Suprapubic skin (tissue), 4 donors: ENCODE measurements around the gene CBX6. TPM values are rescaled to one million over a fixed set of nuclear protein-coding genes. Genes with fewer than 3 reads are reported as not detected.

Source experiments
- DNase-seq, 2 donors: peaks; one replicate each; pipeline ENCODE4 v3.0.0-alpha.2; 2019; ENCODE audit warnings: low spot score in 2 of 2
- H3K27ac ChIP-seq: fragments of 200-600 bp; sonication (generic); one replicate; pipeline ENCODE4 v1.5.1; 2019
- H3K27me3 ChIP-seq: fragments of 200-600 bp; sonication (generic); one replicate; pipeline ENCODE4 v1.5.1; 2019
- H3K36me3 ChIP-seq: fragments of 200-600 bp; sonication (generic); one replicate; pipeline ENCODE4 v1.5.1; 2019
- H3K4me1 ChIP-seq: fragments of 200-600 bp; sonication (generic); one replicate; pipeline ENCODE4 v1.5.1; 2019
- H3K4me3 ChIP-seq: fragments of 200-600 bp; sonication (generic); one replicate; pipeline ENCODE4 v1.5.1; 2019; ENCODE audit warnings: mild to moderate bottlenecking
- H3K9me3 ChIP-seq: fragments of 200-600 bp; sonication (generic); one replicate; pipeline ENCODE4 v1.5.1; 2019
- CTCF ChIP-seq, 2 donors: fragments of 200-600 bp in 1 of 2; fragments of 450-650 bp in 1 of 2; sonication (generic) in 1 of 2; IDR thresholded peaks; one replicate each; pipeline ENCODE4 v1.5.1; 2016 to 2019; ENCODE audit warnings: antibody characterized with exemption in 2 of 2, mild to moderate bottlenecking in 1 of 2, moderate library complexity in 1 of 2
- EP300 ChIP-seq: sonication (generic); formaldehyde crosslinking; IDR thresholded peaks from one replicate; pipeline ENCODE4 v1.6.1; 2017; ENCODE audit warnings: antibody characterized with exemption
- POLR2A ChIP-seq, 2 donors: fragments of 450-650 bp; IDR thresholded peaks; one replicate each; pipeline ENCODE4 v1.6.1; 2017; ENCODE audit warnings: antibody characterized with exemption in 2 of 2, mild to moderate bottlenecking in 2 of 2, moderate library complexity in 2 of 2
- POLR2AphosphoS5 ChIP-seq, 3 donors: sonication (generic); formaldehyde crosslinking; IDR thresholded peaks; one replicate each; pipeline ENCODE4 v1.6.1; 2017; ENCODE audit warnings: antibody characterized with exemption in 3 of 3
- WGBS: methylation state at CpG from one replicate; pipeline ENCODE4 v1.1.5; 2018; 5-methylcytosine and 5-hydroxymethylcytosine counted together
- total RNA-seq, 4 donors: library from RNA; depleted of rRNA; stranded (reverse); fragments of >200 nt; gene quantifications; one replicate each; pipeline ENCODE4 v1.1.0, GENCODE V29; 2016

CBX6 gene
- total RNA-seq, 4 donors from 2014 or later: 11.5 to 31.4 (median 22.1) TPM

GRCh38 chr22:38830845-38831108 lies 41.2 kb downstream of the CBX6 start:
- Histone ChIP-seq H3K27ac (no peak overlapping the region), H3K27me3 (no peaks in the 10 kb centered on the region), H3K36me3 (no peaks in the 10 kb centered on the region), H3K4me1 (no peaks in the 10 kb centered on the region), H3K9me3 (no peaks in the 10 kb centered on the region), H3K4me3 (no peak overlapping the region)
- no peak for TF ChIP-seq POLR2A (IDR thresholded peaks at IDR 0.05)
- no peak for TF ChIP-seq CTCF (IDR thresholded peaks at IDR 0.05)
- TF ChIP-seq POLR2AphosphoS5 (IDR thresholded peaks at IDR 0.05): no peak
- no peak for TF ChIP-seq EP300
- WGBS: 78% methylated on average over 4 of the region's 7 CpGs
- DNase-seq: no peak

GRCh38 chr22:38830026-38830844 lies 41.8 kb downstream of the CBX6 start:
- TF ChIP-seq POLR2A (IDR thresholded peaks at IDR 0.05) (no peak), EP300 (no peak), CTCF (IDR thresholded peaks at IDR 0.05) (no peak), POLR2AphosphoS5 (IDR thresholded peaks at IDR 0.05) (no peak)
- Histone ChIP-seq H3K9me3 (no peaks in the 10 kb centered on the region), H3K36me3 (no peaks in the 10 kb centered on the region), H3K27ac (no peak overlapping the region), H3K4me1 (no peaks in the 10 kb centered on the region), H3K4me3 (no peak overlapping the region), H3K27me3 (no peaks in the 10 kb centered on the region)
- no peak for DNase-seq
- WGBS: 83% methylated on average over 13 of the region's 17 CpGs

- Histone ChIP-seq H3K27ac (no peak overlapping the region), H3K4me3 (no peak overlapping the region), H3K9me3 (no peaks in the 10 kb centered on the region), H3K36me3 (no peaks in the 10 kb centered on the region), H3K4me1 (no peaks in the 10 kb centered on the region), H3K27me3 (no peaks in the 10 kb centered on the region)
- TF ChIP-seq POLR2AphosphoS5 (IDR thresholded peaks at IDR 0.05) (no peak), CTCF (IDR thresholded peaks at IDR 0.05) (no peak), EP300 (no peak), POLR2A (IDR thresholded peaks at IDR 0.05) (no peak)
- WGBS: 91% methylated on average over 4 of the region's 4 CpGs
- DNase-seq: no peak
Observed at GRCh38 chr22:38829485-38829884, 42.5 kb downstream of the CBX6 start.

GRCh38 chr22:38828616-38829205 lies 43.3 kb downstream of the CBX6 start:
- DNase-seq: no peak
- Histone ChIP-seq H3K27me3 (no peaks in the 10 kb centered on the region), H3K27ac (no peak overlapping the region), H3K4me3 (no peak overlapping the region), H3K9me3 (no peaks in the 10 kb centered on the region), H3K36me3 (no peaks in the 10 kb centered on the region), H3K4me1 (no peaks in the 10 kb centered on the region)
- WGBS: 75% methylated on average over 4 of the region's 10 CpGs
- no peak for TF ChIP-seq EP300
- no peak for TF ChIP-seq POLR2A (IDR thresholded peaks at IDR 0.05)
- no peak for TF ChIP-seq CTCF (IDR thresholded peaks at IDR 0.05)
- TF ChIP-seq POLR2AphosphoS5 (IDR thresholded peaks at IDR 0.05): no peak

GRCh38 chr22:38828191-38828590 lies 43.8 kb downstream of the CBX6 start:
- no peaks in the 10 kb centered on the region for H3K27me3 ChIP-seq
- no peak for TF ChIP-seq POLR2A (IDR thresholded peaks at IDR 0.05)
- no peak for TF ChIP-seq EP300
- TF ChIP-seq POLR2AphosphoS5 (IDR thresholded peaks at IDR 0.05): no peak
- TF ChIP-seq CTCF (IDR thresholded peaks at IDR 0.05): no peak
- H3K27ac ChIP-seq: no peak overlapping the region
- H3K4me1 ChIP-seq: no peaks in the 10 kb centered on the region
- WGBS: 76% methylated on average over 11 of the region's 11 CpGs
- no peaks in the 10 kb centered on the region for H3K36me3 ChIP-seq
- no peak overlapping the region for H3K4me3 ChIP-seq
- H3K9me3 ChIP-seq: no peaks in the 10 kb centered on the region
- DNase-seq: no peak
